DND-41 (cell line): ENCODE measurements around the gene PPM1N.

Source experiments
- ATAC-seq: fragments of 200-7000 bp; cut with Tn5 transposase; 3 replicates; pipeline ENCODE4 v1.9.1; 2021; ENCODE audit warnings: low read depth; ENCODE audit not compliant: insufficient read depth
- DNase-seq: peaks from one replicate; pipeline ENCODE4 v3.0.0-alpha.2; 2020
- H2AFZ ChIP-seq: 2 replicates; pipeline ENCODE4 v1.6.0; 2012; ENCODE audit warnings: low read depth, low read length
- H3K27ac ChIP-seq: 2 replicates; pipeline ENCODE4 v1.5.1; 2012; ENCODE audit warnings: low read length, inconsistent platforms
- H3K27me3 ChIP-seq: fragments of 200-600 bp; sonication (generic); 2 replicates; pipeline ENCODE4 v1.6.0; 2012; ENCODE audit warnings: low read length, mild to moderate bottlenecking, inconsistent platforms; ENCODE audit not compliant: insufficient read depth, poor library complexity
- H3K36me3 ChIP-seq: 2 replicates; pipeline ENCODE4 v1.5.1; 2012; ENCODE audit warnings: low read length, inconsistent platforms; ENCODE audit not compliant: insufficient read depth
- H3K4me1 ChIP-seq: 2 replicates; pipeline ENCODE4 v1.5.1; 2012; ENCODE audit warnings: mild to moderate bottlenecking, low read length; ENCODE audit not compliant: insufficient read depth
- H3K4me2 ChIP-seq: 2 replicates; pipeline ENCODE4 v1.6.0; 2012; ENCODE audit warnings: mild to moderate bottlenecking, moderate library complexity, low read length, inconsistent platforms; ENCODE audit not compliant: insufficient read depth
- H3K4me3 ChIP-seq, 2 experiments: fragments of 200-600 bp in 1 of 2; shearing (Covaris generic) in 1 of 2; 2 replicates each; pipeline ENCODE4 v1.5.1; 2012 to 2016; ENCODE audit warnings: inconsistent platforms in 2 of 2, low read length in 2 of 2, mild to moderate bottlenecking in 2 of 2, low read depth in 1 of 2, moderate library complexity in 1 of 2
- H3K79me2 ChIP-seq: 2 replicates; pipeline ENCODE4 v1.6.0; 2012; ENCODE audit warnings: low read length, inconsistent platforms; ENCODE audit not compliant: insufficient read depth
- H3K9ac ChIP-seq: 2 replicates; pipeline ENCODE4 v1.6.0; 2012; ENCODE audit warnings: low read depth, mild to moderate bottlenecking, inconsistent platforms, low read length, moderate library complexity
- H3K9me3 ChIP-seq: 2 replicates; pipeline ENCODE4 v1.5.1; 2012; ENCODE audit warnings: low read length, moderate library complexity, mild to moderate bottlenecking, inconsistent platforms; ENCODE audit not compliant: insufficient read depth, severe bottlenecking
- H4K20me1 ChIP-seq: 2 replicates; pipeline ENCODE4 v1.6.0; 2012; ENCODE audit warnings: low read length; ENCODE audit not compliant: insufficient read depth
- CTCF ChIP-seq: IDR thresholded peaks from 2 replicates; pipeline ENCODE4 v1.5.1; 2012; ENCODE audit warnings: borderline replicate concordance, low read length, moderate library complexity, mild to moderate bottlenecking; ENCODE audit not compliant: poor library complexity, severe bottlenecking; ENCODE audit errors: extremely low read depth
- EZH2 ChIP-seq: IDR thresholded peaks from 3 replicates; pipeline ENCODE4 v1.6.1; 2012; ENCODE audit warnings: borderline replicate concordance, low read depth, mild to moderate bottlenecking, moderate library complexity, low read length, inconsistent platforms; ENCODE audit not compliant: severe bottlenecking

PPM1N gene

GRCh38 chr19:45498411-45499195 is at the start of gene PPM1N:
Gene PPM1N (plus strand): TSS chr19:45498443. CDS start chr19:45498473, 30 bp downstream.
- H3K79me2 ChIP-seq: no peaks in the 10 kb centered on the region
- H3K9ac ChIP-seq: peak within 1 kb of the TSS; percentile 67
- ATAC-seq (peak; percentile 37; the same call in 2 of the 3 replicates), DNase-seq (peak; percentile 64)
- H2AFZ ChIP-seq: peak within 1 kb of the TSS; percentile 97
- H4K20me1 ChIP-seq: peaks cover 4% of the 10 kb centered on the region
- peak within 1 kb of the TSS; percentile 98 for H3K4me2 ChIP-seq
- H3K4me3 ChIP-seq: peak within 1 kb of the TSS; percentile 23 to 74; a peak in 3 of 4 replicates
- TF ChIP-seq EZH2 (no peak), CTCF (peak; percentile 25)
- H3K4me1 ChIP-seq: peaks cover 24% of the 10 kb centered on the region
- H3K9me3 ChIP-seq: no peaks in the 10 kb centered on the region
- no peaks in the 10 kb centered on the region for H3K36me3 ChIP-seq
- peak within 1 kb of the TSS; percentile 64 for H3K27ac ChIP-seq
- no peaks in the 10 kb centered on the region for H3K27me3 ChIP-seq

- Histone ChIP-seq H3K4me1 (peaks cover 21% of the 10 kb centered on the region), H3K4me2 (no peak overlapping the region), H2AFZ (no peak overlapping the region), H4K20me1 (peaks cover 5% of the 10 kb centered on the region; the same call in 1 of the 2 replicates), H3K27ac (no peak overlapping the region), H3K9ac (no peak overlapping the region), H3K27me3 (peaks cover 16% of the 10 kb centered on the region), H3K9me3 (no peaks in the 10 kb centered on the region), H3K79me2 (no peaks in the 10 kb centered on the region), H3K36me3 (no peaks in the 10 kb centered on the region), H3K4me3 (no peak overlapping the region)
- ATAC-seq: no peak
- TF ChIP-seq CTCF (no peak), EZH2 (no peak)
- DNase-seq: no peak
Measured at GRCh38 chr19:45448887-45449299, 49.4 kb upstream of the PPM1N start.

GRCh38 chr19:45450012-45450333 is 48.3 kb upstream of the PPM1N start:
- H2AFZ ChIP-seq: peak overlapping the region; percentile 73
- ATAC-seq: no peak
- peak overlapping the region; percentile 83 for H3K4me2 ChIP-seq
- peak overlapping the region; percentile 35 to 66; a peak in 3 of 4 replicates for H3K4me3 ChIP-seq
- H4K20me1 ChIP-seq: peaks cover 5% of the 10 kb centered on the region; the same call in 1 of the 2 replicates
- no peaks in the 10 kb centered on the region for H3K79me2 ChIP-seq
- no peaks in the 10 kb centered on the region for H3K36me3 ChIP-seq
- DNase-seq: no peak
- H3K4me1 ChIP-seq: peaks cover 21% of the 10 kb centered on the region
- H3K9me3 ChIP-seq: no peaks in the 10 kb centered on the region
- H3K27me3 ChIP-seq: peaks cover 16% of the 10 kb centered on the region
- peak overlapping the region; percentile 47; the same call in 1 of the 2 replicates for H3K27ac ChIP-seq
- peak overlapping the region; percentile 57 for H3K9ac ChIP-seq
- TF ChIP-seq CTCF: no peak
- TF ChIP-seq EZH2: no peak
